ENCODE results near the gene TSPAN18. TPM values are rescaled to one million over a fixed set of nuclear protein-coding genes. Genes with fewer than 3 reads are reported as not detected.

TSPAN18 gene
- total RNA-seq, 2 donors from 2014 or later: 2.0 to 7.7 TPM

GRCh38 chr11:44847316-44847715 lies 120.6 kb downstream of the TSPAN18 start:
- TF ChIP-seq, protein P1, sequence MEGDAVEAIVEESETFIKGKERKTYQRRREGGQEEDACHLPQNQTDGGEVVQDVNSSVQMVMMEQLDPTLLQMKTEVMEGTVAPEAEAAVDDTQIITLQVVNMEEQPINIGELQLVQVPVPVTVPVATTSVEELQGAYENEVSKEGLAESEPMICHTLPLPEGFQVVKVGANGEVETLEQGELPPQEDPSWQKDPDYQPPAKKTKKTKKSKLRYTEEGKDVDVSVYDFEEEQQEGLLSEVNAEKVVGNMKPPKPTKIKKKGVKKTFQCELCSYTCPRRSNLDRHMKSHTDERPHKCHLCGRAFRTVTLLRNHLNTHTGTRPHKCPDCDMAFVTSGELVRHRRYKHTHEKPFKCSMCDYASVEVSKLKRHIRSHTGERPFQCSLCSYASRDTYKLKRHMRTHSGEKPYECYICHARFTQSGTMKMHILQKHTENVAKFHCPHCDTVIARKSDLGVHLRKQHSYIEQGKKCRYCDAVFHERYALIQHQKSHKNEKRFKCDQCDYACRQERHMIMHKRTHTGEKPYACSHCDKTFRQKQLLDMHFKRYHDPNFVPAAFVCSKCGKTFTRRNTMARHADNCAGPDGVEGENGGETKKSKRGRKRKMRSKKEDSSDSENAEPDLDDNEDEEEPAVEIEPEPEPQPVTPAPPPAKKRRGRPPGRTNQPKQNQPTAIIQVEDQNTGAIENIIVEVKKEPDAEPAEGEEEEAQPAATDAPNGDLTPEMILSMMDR (IDR thresholded peaks at IDR 0.05): no peak
- no peaks in the 10 kb centered on the region for H3K27me3 ChIP-seq (replicated peaks; ENCODE audit: insufficient read depth)
- ATAC-seq (ENCODE audit: insufficient number of reproducible peaks, low FRiP score, low read depth): no peak
- no peak for DNase-seq (ENCODE audit: low spot score)
- H3K4me1 ChIP-seq (ENCODE audit: control insufficient read depth in 1 of 2, low read depth in 2 of 2): peaks cover 0 to under 1% of the 10 kb centered on the region in 2 donors
- H3K4me3 ChIP-seq: no peak overlapping the region
- H3K36me3 ChIP-seq: no peaks in the 10 kb centered on the region
- H3K27ac ChIP-seq: no peak overlapping the region
- no peaks in the 10 kb centered on the region for H3K9me3 ChIP-seq

- Histone ChIP-seq H3K9me3 (no peaks in the 10 kb centered on the region), H3K4me1 (ENCODE audit: control insufficient read depth in 1 of 2, low read depth in 2 of 2) (no peaks in the 10 kb centered on the region), H3K36me3 (no peaks in the 10 kb centered on the region), H3K4me3 (no peak overlapping the region), H3K27me3 (replicated peaks; ENCODE audit: insufficient read depth) (no peaks in the 10 kb centered on the region), H3K27ac (no peak overlapping the region)
- no peak for ATAC-seq (ENCODE audit: insufficient number of reproducible peaks, low FRiP score, low read depth)
- DNase-seq (ENCODE audit: low spot score): no peak
- TF ChIP-seq, protein P1 (IDR thresholded peaks at IDR 0.05): no peak
Observed at GRCh38 chr11:44848203-44848962, 121.6 kb downstream of the TSPAN18 start.

GRCh38 chr11:44848963-44849350 lies 122.2 kb downstream of the TSPAN18 start:
- TF ChIP-seq, protein P1 (IDR thresholded peaks at IDR 0.05): no peak
- no peaks in the 10 kb centered on the region for H3K9me3 ChIP-seq
- DNase-seq (ENCODE audit: low spot score): no peak
- no peak for ATAC-seq (ENCODE audit: insufficient number of reproducible peaks, low FRiP score, low read depth)
- H3K27ac ChIP-seq: no peak overlapping the region
- no peak overlapping the region for H3K4me3 ChIP-seq
- H3K27me3 ChIP-seq (replicated peaks; ENCODE audit: insufficient read depth): no peaks in the 10 kb centered on the region
- H3K4me1 ChIP-seq (ENCODE audit: control insufficient read depth in 1 of 2, low read depth in 2 of 2): no peaks in the 10 kb centered on the region
- H3K36me3 ChIP-seq: no peaks in the 10 kb centered on the region

DNA sequence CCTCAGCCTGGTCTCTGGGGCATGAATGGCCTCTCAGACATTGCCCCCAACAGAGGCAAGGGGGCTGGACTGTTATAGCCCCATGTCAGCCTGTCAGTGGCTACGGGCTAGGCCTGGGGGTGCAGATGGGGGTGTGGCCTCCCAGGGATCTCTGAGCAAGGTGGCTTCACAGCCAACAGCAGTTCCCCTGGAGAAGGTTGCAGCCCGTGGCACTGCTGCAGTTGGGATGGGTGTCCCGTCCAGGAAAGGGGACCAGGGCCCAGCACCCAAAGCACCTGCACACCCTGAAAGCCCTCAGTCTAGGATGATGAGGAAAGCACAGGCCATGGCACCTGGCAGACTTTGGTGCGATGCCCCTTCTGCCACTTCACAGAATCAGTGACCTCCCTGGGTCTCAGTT lies 122.7 kb downstream of the TSPAN18 start:
- TF ChIP-seq, protein P1 (IDR thresholded peaks at IDR 0.05): no peak
- Histone ChIP-seq H3K27me3 (replicated peaks; ENCODE audit: insufficient read depth) (no peaks in the 10 kb centered on the region), H3K27ac (no peak overlapping the region), H3K36me3 (no peaks in the 10 kb centered on the region), H3K4me1 (ENCODE audit: control insufficient read depth in 1 of 2, low read depth in 2 of 2) (no peaks in the 10 kb centered on the region), H3K9me3 (no peaks in the 10 kb centered on the region), H3K4me3 (no peak overlapping the region)
- ATAC-seq (ENCODE audit: insufficient number of reproducible peaks, low FRiP score, low read depth): no peak
- DNase-seq (ENCODE audit: low spot score): no peak

DNA sequence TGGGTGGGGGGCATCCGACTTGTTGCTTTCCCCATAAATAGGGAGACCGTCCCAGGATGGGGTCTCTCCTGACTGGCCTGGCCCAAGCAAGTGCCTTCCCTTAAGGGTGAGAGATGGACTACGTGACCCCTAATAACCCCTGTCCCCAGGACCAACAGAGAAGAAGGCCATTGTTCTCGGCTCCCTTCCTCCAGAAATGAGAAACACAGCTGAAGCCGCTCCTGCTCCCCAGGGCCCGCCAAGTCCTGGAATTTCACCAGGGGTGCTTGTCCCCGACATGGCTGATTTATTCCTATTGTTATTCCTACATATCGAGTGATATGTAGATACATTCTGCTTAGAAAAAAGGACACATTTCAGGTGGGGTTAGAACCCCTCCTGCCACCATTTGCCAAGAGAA lies 123.2 kb downstream of the TSPAN18 start:
- DNase-seq (ENCODE audit: low spot score): no peak
- Histone ChIP-seq H3K4me1 (ENCODE audit: control insufficient read depth in 1 of 2, low read depth in 2 of 2) (no peaks in the 10 kb centered on the region), H3K4me3 (no peak overlapping the region), H3K27me3 (replicated peaks; ENCODE audit: insufficient read depth) (no peaks in the 10 kb centered on the region), H3K9me3 (no peaks in the 10 kb centered on the region), H3K27ac (no peak overlapping the region), H3K36me3 (no peaks in the 10 kb centered on the region)
- no peak for ATAC-seq (ENCODE audit: insufficient number of reproducible peaks, low FRiP score, low read depth)
- TF ChIP-seq, protein P1 (IDR thresholded peaks at IDR 0.05): no peak
